ENCODE results near the gene ADGRA3. TPM values are rescaled to one million over a fixed set of nuclear protein-coding genes. Genes with fewer than 3 reads are reported as not detected.

Gene ADGRA3
- polyA plus RNA-seq, 1 donor from 2014 or later: 40.5 TPM

GRCh38 chr4:22454216-22454838 lies 61.5 kb downstream of the ADGRA3 start:
- H3K79me2 ChIP-seq (replicated peaks; ENCODE audit: insufficient read depth, low read length): no peaks in the 10 kb centered on the region
- no peaks in the 10 kb centered on the region for H3K9me3 ChIP-seq (ENCODE audit: low read length)
- H3F3A ChIP-seq (ENCODE audit: insufficient read depth, low read length, poor library complexity, severe bottlenecking): no peaks in the 10 kb centered on the region
- no peaks in the 10 kb centered on the region for H3K27me3 ChIP-seq (ENCODE audit: insufficient read depth, low read depth, low read length)
- no peak overlapping the region for H3K9ac ChIP-seq (ENCODE audit: low read length)
- H2AFZ ChIP-seq (ENCODE audit: low read depth, low read length): no peak overlapping the region
- no peak overlapping the region for H3K4me2 ChIP-seq (ENCODE audit: low read length)
- no peaks in the 10 kb centered on the region for H3K36me3 ChIP-seq (ENCODE audit: insufficient read depth, low read length)
- H3K9me2 ChIP-seq (ENCODE audit: insufficient read depth, low read length): no peaks in the 10 kb centered on the region
- no peaks in the 10 kb centered on the region for H4K20me1 ChIP-seq (ENCODE audit: insufficient read depth)
- TF ChIP-seq RAD21 (conservative IDR thresholded peaks at IDR 0.05): no peak
- no peak for TF ChIP-seq SMC3 (conservative IDR thresholded peaks at IDR 0.05; ENCODE audit: poor library complexity)
- TF ChIP-seq POLR2AphosphoS5 (IDR thresholded peaks at IDR 0.05): no peak
- no peak for TF ChIP-seq CTCF (IDR thresholded peaks at IDR 0.05; ENCODE audit: poor library complexity, severe bottlenecking)
- TF ChIP-seq REST (IDR thresholded peaks at IDR 0.05; ENCODE audit: borderline replicate concordance): no peak
- no peak for TF ChIP-seq TAF1 (IDR thresholded peaks at IDR 0.05; ENCODE audit: low read depth)
- no peak for TF ChIP-seq EP300 (conservative IDR thresholded peaks at IDR 0.05; ENCODE audit: poor library complexity, severe bottlenecking)
- TF ChIP-seq MXI1 (conservative IDR thresholded peaks at IDR 0.05; ENCODE audit: poor library complexity, severe bottlenecking): no peak
- no peak for TF ChIP-seq EZH2 (IDR thresholded peaks at IDR 0.05; ENCODE audit: borderline replicate concordance, insufficient read depth, low read length, poor library complexity, severe bottlenecking)
- H3K4me3 ChIP-seq (ENCODE audit: low read length): no peak overlapping the region
- H3K27ac ChIP-seq (ENCODE audit: low read length): no peak overlapping the region

- no peak for TF ChIP-seq MXI1 (conservative IDR thresholded peaks at IDR 0.05; ENCODE audit: poor library complexity, severe bottlenecking)
- no peak for TF ChIP-seq RAD21 (conservative IDR thresholded peaks at IDR 0.05)
- no peak for TF ChIP-seq EP300 (conservative IDR thresholded peaks at IDR 0.05; ENCODE audit: poor library complexity, severe bottlenecking)
- no peak for TF ChIP-seq REST (IDR thresholded peaks at IDR 0.05; ENCODE audit: borderline replicate concordance)
- TF ChIP-seq CTCF (IDR thresholded peaks at IDR 0.05; ENCODE audit: poor library complexity, severe bottlenecking): no peak
- no peak for TF ChIP-seq TAF1 (IDR thresholded peaks at IDR 0.05; ENCODE audit: low read depth)
- TF ChIP-seq SMC3 (conservative IDR thresholded peaks at IDR 0.05; ENCODE audit: poor library complexity): no peak
- TF ChIP-seq POLR2AphosphoS5 (IDR thresholded peaks at IDR 0.05): no peak
- no peak for TF ChIP-seq EZH2 (IDR thresholded peaks at IDR 0.05; ENCODE audit: borderline replicate concordance, insufficient read depth, low read length, poor library complexity, severe bottlenecking)
- no peaks in the 10 kb centered on the region for H3K36me3 ChIP-seq (ENCODE audit: insufficient read depth, low read length)
- H3K4me3 ChIP-seq (ENCODE audit: low read length): no peak overlapping the region
- no peak overlapping the region for H3K27ac ChIP-seq (ENCODE audit: low read length)
- H2AFZ ChIP-seq (ENCODE audit: low read depth, low read length): no peak overlapping the region
- no peaks in the 10 kb centered on the region for H3K9me3 ChIP-seq (ENCODE audit: low read length)
- H3F3A ChIP-seq (ENCODE audit: insufficient read depth, low read length, poor library complexity, severe bottlenecking): no peaks in the 10 kb centered on the region
- H4K20me1 ChIP-seq (ENCODE audit: insufficient read depth): no peaks in the 10 kb centered on the region
- H3K27me3 ChIP-seq (ENCODE audit: insufficient read depth, low read depth, low read length): no peaks in the 10 kb centered on the region
- no peaks in the 10 kb centered on the region for H3K79me2 ChIP-seq (replicated peaks; ENCODE audit: insufficient read depth, low read length)
- no peak overlapping the region for H3K9ac ChIP-seq (ENCODE audit: low read length)
- no peaks in the 10 kb centered on the region for H3K9me2 ChIP-seq (ENCODE audit: insufficient read depth, low read length)
- H3K4me2 ChIP-seq (ENCODE audit: low read length): no peak overlapping the region
Measured at GRCh38 chr4:22444813-22445212, 71.1 kb downstream of the ADGRA3 start.
